Activated T-cell treated with anti-CD3 and anti-CD28 coated beads for 48 hours (primary cell): ENCODE measurements around the gene TMEM203.

ENCODE experiments used
- DNase-seq: peaks from one replicate; pipeline ENCODE4 v3.0.0-alpha.2; 2020; ENCODE audit warnings: low read depth

The TMEM203 gene

DNA sequence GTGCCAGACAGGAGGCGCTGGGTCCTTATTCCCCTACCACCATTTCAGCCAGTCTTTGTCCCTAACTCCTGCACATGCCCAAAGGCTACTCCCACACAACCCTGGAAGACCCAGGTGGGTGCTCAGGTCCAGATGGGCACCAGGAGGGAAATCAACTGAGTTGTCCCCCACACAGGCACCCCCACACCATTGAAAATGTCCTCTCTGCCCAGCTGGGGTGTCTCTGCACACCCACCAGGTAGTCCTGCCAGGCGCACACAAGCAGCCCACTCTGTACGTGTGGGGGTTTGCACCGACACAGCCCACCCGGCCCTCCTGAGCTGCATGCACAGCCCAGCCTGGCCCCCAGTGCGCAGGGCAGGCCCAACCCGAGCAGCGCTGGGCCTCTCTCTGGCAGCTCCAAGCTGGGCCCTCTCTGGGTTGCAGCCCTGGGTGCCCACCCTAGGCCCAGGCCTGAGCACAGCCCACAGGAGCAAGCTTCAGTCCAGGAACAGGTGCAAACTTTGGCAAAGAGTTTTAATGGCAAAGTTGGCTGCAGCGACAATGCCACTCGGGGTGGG lies 14.4 kb upstream of the TMEM203 start:
- DNase-seq, result no peak

DNA sequence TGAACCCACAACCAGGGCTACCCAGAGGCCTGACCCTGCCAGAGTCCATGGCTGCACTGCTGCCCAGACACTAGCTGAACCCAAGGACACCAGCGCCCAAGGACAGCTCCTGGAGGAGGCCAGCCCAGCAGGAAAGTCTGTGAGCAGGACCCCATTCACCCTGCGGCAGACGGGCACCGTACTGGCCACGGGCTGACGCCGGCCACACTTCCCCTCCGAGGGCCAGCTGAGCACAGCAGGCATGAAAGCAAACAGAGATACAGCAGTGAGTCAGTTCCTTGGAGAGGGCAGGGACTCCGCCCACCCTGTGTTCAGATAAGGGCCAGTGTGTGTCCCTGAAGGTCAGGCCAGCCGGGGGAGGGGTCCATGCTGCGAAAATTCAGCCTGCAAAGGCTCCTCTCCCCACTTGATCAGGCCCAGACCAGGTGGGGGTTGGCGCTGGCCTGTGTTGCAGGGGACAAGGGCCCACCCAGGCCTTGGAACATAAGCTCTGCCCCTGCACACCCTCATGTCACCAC lies 13.4 kb upstream of the TMEM203 start:
- no peak for DNase-seq

DNA sequence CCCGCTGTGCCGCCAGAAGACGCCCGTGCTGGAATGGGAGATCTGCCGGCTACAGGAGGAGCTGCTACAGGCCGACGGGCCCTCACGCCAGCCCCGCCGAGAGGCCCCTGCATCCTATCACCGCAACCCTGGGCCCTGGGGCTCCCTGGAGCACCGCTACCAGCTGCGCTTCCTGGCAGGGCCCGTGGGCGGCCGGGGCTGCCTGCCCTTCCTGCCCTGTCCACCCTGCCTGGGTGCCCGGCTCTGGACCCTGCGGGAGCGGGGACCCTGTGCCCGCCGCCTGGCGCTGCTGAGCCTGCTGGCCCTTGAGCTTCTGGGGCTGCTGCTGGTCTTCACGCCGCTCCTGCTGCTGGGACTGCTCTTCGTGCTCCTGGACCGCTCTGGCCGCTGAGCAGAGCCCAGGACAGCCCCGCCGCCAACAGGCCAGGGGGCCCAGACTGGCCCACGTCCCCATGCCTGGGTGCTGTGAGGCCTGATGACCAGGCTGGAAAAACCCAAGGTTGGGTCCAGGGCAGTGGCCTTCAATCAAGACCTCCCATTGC lies 12.8 kb upstream of the TMEM203 start:
- no peak for DNase-seq

DNA sequence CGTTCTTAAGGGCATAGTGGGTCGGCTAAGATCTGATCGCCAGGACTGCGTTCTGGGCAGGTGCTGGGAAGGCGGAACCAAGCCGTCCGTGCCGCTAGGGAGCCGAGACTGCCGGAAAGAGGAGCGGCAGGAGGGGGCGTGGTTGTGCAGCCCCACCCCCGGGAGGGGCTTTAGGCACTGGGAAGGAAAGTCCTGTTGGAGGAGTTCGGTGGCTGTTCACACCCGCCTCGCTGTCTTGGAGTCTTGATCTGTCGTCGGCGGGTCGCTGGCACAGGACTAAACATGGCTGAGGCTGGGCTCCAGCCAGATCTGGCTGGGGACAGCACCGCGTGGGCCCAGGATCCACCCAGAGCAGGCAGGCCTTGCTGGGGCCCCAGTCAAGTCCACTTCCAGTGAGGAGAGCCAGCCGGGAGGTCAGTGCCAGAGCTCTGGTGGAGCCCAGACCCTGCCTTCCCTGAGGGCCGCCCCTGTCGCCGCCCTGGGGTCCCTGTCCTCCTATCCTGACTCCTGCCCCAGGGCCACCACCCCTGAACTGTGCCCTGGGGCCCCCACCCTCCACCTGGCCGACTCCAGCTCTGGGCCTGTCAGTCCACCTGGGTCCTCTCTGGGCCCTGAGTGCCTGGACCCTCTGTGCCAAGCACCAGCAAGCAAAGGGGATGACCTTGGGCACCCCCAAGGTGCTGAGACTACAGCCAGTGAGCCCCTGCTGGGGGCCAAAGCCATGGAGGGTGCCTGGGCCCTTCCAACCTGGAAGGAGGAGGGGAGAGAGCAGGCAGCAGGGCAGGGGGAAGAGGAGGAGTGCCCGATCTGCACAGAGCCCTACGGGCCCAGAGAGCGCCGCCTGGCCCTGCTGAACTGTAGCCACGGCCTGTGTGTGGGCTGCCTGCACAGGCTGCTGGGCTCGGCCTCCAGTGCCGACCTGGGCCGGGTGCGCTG lies 12.1 kb upstream of the TMEM203 start:
- DNase-seq, result no peak

DNA sequence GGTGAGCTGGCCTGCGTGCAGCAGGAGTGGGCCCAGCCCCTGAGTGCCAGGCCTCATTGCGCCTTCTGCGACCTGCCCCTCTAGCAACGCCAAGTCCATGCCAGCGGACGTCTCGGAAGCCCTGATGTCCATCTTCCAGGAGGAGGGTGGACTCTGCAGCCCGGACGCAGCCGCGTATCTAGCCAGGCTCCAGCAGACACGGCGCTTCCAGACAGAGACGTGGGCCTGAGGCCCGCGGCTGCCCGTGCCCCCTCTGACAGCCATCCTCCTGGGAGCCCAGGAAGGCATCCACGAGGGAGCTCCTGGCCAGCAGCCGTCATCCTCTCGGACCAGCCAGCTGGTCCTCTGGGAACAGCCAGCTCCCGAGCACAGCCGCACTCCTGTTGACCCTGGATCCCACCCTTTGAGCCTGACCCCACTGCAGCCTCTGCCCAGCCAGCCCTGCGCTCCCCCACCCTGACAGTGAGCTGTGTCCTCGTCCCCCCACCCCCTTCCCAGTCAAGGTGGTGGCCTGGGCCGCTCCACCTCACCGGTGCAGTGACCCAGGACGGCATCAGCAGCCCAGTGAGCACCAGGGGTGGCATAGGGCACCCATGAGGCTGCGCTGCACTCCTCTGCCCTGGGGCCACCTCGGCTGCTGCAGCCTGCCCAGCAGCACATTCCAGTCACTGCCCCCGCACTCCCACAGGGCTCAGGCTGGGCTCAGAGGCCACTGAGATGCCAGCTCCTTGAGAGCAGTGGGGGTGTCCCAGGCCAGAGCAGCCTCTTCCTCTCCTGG lies 10.9 kb upstream of the TMEM203 start:
- no peak for DNase-seq

DNA sequence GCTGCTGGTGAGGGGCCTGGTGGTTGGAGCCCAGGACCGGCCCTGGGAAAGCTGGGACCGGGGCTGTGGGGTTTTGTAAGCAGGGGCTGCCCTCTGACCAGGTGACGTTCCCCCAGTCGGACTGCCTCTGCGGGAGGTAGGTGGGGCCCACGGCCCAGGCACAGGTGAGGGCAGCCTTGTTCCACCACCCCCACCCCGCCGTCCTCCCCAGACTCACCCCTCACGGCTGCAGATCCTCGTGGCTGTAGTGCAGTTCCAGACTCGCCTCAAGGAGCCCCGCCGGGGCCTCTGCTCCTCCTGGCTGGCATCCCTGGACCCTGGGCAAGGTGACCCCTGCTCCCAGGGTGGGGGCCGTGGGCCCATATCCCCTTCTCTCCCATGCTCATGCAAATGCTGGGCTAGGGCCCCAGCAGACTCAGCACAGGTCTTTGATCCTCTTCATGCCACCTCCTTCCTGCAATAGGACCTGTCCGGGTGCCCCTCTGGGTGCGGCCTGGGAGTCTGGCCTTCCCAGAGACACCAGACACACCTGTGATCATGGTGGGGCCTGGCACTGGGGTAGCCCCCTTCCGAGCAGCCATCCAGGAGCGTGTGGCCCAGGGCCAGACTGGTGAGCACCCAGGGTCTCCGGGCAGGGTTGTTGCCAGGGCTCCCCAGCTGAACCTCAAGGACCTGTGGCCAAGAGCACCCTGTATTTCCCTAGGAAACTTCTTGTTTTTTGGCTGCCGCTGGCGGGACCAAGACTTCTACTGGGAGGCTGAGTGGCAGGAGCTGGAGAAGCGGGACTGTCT lies 9.9 kb upstream of the TMEM203 start:
- no peak for DNase-seq

DNA sequence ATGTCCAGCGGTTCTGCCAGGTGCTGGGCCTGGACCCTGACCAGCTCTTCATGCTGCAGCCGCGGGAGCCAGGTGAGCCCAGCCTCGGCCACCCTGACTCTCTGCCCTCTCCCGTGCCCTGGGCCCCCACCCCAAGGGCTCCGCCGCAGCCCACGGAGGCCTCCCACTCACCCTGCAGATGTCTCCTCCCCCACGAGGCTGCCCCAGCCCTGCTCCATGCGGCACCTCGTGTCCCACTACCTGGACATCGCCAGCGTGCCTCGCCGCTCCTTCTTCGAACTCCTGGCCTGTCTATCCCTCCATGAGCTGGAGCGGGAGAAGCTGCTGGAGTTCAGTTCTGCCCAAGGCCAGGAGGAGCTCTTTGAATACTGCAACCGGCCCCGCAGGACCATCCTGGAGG lies 9.2 kb upstream of the TMEM203 start:
- no peak for DNase-seq

DNA sequence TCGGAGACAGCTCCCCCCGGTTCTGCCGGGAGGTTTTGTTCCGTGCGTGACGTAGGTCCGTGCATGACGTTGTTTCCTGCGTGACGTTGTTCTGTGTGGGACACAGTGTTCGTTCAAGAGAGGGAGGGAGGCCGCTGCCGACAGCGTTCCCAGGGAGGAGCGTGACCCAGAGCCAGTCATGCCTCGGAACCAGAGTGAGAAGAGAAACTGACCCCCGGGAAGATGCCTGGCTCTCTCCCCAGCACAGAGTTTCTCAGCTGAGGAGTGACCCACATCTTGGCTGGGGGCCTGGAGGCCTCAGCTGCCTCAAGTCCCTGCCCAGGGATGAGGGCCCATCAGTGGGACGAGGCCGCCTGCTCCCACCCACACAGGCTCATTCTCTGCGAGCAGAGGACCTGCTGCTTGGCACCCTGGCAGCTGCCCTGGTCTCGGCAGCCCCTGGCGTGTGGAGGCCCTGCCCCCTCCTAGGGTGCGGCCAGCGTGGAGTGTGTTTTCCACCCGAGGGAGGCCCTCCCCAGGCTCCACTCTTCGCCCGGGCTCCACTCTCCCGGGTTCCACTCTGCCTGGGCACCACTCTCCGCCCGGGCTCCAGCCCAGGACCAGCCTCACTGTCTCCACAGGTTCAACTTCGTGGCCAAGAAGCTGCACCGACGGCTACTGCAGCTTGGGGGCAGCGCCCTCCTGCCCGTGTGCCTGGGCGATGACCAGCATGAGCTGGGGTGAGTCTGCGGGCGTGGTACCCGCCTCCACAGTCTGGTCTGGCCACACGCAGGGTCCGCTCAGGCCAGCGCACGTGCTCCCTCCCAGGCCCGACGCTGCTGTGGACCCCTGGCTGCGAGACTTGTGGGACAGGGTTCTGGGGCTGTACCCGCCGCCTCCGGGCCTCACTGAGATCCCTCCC lies 8.0 kb upstream of the TMEM203 start:
- DNase-seq, result no peak

DNA sequence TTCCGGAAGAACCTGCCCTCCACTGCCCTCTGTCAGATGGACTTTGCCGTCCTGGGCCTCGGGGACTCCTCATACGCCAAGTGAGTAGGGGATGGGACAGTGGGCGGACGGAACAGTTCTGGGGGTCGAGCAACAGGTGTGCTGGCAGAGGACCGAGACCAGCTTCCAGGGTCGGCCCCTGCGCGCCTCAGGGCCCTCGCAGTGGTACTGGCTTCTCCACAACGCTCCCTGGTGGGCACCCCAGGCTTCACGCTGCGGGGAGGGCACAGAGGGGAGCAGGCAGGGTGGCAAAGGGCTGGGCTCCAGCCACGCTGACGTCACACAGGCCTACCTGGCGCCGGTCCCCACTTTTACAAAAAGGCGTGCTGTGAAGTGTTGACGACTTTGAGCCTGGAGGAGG lies 7.1 kb upstream of the TMEM203 start:
- DNase-seq, result no peak

DNA sequence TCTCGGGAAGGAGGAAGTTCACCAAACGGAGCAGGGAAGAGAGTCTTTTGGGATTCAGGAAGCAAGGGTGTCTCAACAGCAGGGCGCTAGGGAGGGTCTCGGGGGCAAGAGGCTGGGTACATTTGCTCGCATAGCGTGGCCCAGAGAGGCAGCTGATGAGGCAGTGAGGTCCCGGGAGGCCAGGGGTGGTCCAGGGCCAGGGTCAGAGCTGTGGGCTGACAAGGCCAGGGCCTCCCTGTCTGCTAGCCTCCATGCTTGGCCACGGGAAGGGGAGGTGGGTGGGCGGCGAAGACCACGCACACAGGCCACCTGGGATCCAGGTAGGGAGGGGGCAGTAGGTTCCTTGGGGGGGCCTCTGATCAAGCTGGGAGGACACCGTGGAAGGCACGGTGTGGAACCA lies 6.1 kb upstream of the TMEM203 start:
- DNase-seq, result no peak

DNA sequence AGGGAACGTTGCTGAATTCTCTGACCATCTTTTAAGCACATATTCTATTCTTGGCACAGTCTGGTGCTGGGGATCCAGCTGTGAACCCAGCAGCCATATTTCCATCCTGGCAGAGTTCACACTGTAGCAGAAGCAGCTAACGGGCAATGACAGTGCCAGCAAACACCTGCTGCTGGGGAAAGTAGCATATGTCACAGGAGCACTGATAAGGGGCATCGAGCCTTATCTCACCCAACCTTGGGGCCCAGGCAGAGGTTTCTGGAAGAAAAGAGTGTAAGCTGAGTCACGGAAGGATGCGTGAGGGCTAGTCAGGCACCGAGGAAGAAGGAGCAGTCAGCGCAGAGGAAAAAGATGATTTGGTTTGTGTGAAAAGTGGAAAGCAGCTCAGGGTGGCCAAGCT lies 1.2 kb upstream of the TMEM203 start:
- DNase-seq, result no peak

DNA sequence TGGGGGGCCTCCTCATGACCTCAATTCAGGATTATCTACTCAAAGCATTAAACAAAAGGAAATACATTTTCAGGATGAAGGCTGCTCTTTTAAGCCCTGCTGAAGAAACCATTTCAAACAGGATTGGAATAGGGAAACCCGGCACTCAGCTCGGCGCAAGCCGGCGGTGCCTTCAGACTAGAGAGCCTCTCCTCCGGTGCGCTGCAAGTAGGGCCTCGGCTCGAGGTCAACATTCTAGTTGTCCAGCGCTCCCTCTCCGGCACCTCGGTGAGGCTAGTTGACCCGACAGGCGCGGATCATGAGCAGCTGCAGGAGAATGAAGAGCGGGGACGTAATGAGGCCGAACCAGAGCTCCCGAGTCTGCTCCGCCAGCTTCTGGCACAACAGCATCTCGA lies 720 bp downstream of the TMEM203 start:
- no peak for DNase-seq

DNA sequence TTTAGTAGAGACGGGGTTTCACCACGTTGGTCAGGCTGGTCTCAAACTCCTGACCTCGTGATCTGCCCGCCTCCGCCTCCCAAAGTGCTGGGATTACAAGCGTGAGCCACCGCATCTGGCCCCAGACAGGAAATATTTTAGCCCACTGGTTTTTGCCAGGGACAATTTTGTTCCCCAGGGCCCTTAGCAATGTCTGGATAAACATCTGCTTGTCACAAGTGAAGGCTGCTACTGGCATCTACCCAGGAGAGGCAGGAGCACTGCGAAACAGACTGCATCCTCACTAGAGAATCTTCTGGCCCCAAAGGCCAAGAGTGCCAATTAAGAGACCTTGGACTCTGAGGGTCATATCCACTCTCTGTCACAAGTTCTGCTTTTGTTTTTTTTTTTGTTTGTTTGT lies 2.5 kb downstream of the TMEM203 start:
- no peak for DNase-seq

DNA sequence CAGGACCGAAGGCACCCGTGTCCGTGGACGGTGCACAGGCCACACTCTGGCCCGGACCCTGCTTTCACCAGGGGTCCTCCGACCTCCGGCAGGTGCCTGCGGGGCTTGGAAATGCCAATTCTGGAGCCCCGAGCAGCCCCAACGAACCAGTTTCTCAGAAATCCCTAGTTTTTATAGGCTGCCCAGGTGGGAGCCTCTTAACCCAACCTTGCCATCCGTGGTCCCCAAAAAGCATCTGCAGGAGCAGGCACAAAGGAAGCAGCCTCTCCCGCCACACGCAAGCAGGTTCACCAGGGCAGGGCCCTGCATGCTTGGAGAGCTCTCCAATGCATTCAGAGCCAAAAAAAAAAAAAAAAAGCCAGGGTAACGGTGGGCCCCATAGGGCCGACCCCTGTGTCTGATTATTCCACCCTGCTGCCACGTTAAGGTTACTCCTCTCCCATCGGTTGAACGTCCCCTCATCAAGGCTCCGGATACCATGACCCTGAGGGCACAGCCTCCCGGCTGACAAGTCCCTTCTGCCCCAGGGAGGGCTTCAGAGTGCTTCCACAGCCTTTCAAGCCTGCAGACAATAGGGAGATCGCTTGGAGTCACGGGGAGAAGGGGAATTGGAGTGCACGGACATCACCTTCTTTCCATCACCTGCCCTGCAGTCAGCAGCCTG lies 4.1 kb downstream of the TMEM203 start:
- no peak for DNase-seq

DNA sequence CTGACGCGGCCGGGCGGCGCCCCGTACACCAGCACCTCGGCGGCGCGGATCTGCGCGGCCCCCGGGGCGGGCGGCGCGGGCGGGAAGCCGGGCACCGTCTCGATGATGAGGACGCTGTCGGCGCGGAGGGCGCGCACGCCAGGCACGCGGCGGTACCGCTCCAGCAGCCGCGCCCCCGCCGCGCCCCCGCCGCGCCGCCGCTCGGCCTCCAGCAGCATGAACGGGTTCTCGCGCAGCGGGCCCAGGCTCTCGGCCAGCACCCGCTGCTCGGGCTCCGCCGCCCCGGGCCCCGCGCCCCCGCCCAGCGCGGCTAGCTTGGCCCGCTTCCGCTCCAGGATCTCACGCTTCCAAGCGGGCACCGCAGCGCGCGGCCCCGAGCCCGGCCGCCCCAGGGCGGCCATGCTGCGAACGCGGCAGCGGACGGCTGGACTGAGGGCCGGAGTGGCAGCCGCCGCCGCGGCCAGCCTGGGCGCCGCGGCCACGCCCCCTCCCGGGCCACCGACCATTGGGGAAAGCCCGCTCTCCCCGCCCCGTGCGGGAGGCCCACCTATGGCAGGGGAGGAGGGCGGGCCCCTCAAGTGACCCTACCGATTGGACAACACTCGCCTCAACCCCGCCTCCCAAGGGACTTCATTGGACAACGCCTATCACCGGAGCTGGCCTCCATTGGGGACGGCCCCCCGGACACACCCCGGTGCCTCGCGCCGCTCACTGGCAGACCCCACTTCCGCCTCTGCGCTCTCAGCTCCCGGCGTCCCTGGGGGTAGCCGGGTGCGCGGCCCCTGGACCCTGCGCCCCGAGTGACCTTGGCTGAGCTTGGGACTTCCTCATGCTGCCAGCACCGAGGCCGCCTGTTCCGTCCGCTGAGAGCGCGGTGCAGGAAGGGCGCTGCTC lies 4.9 kb downstream of the TMEM203 start, which contains the start of gene TPRN:
TSS of gene TPRN (minus strand) at position 431 of the 894 bp plus-strand sequence. CDS start at position 401, 30 bp downstream.
- DNase-seq, result peak; percentile 97

DNA sequence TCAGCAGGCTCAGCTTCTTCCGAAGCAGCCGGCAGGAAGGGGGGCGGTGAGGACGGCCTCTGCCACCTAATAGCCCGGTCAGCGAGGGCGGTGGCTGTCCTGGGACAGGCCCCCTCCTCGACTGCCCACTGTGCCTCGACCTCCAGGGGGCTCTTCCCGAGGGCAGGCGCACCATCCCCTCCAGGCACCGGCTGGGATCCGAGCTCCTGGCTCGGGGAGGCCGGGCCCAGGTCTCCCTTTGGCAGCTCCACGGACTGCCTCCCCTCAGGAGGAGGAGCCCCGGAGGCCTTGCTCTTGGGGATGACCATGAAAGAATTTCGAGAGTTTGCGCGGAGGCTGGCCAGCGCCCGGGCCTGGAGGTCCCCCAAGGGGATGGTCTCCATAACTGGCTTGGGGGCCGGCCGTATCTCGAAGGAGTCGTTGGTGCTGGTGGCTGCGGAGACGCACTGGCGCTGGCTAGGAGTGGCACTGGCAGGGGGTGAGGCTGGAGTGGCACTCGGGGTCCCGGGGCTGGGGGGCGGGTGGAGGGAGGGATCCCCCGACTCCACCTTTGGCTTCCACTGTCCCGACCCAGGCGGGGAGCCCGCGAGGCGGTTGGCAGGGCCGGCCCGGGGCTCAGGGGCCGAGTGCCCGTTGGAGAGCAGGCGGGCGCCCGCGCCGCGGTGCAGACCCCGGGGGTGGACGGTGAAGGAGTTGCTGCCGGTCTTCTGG lies 5.9 kb downstream of the TMEM203 start:
- DNase-seq, result no peak

DNA sequence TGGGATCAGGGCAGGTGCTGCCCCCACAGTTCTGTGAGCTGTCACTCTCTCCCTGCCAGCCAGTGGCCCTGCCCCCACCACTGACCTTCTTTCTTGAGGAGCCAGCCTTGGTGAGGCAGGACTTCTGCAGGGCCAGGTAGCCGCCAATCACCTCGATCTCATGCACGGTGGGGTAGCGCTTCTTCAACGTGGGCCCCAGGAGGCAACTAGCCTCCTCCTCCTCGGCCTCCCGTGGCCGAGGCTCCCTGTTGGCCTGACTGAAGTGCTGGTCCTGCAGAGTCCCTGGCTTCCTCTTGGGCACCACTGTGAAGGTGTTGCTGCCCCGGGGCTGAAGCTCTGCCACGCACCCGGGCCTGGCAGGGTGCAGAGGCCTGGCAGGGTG lies 6.6 kb downstream of the TMEM203 start:
- DNase-seq, result no peak
